H1 (cell line): ENCODE results near the gene SYT13. TPM values are rescaled to one million over a fixed set of nuclear protein-coding genes. Genes with fewer than 3 reads are reported as not detected.
A peak's percentile ranks its signal among the peaks of the same experiment; 100 is the strongest.

Experiments used
- CTCF ChIA-PET: fragments of 300-600 bp; sonication (Branson Sonifier 250); formaldehyde crosslinking; loops from one replicate; lab custom pipeline; 2021; ENCODE audit not compliant: partially characterized antibody; lab: Charles Lee
- POLR2A ChIA-PET: fragments of 300-600 bp; sonication (Branson Sonifier 250); formaldehyde crosslinking; loops from one replicate; lab custom pipeline; 2021; ENCODE audit warnings: inconsistent platforms; ENCODE audit not compliant: partially characterized antibody; lab: Charles Lee
- DNase-seq, 2 experiments: peaks; one replicate each; pipeline versions ENCODE4 v3.0.0 to v3.0.0-alpha.2; 2010 to 2022; ENCODE audit warnings: low spot score in 2 of 2, low read depth in 1 of 2, mixed read lengths in 1 of 2
- FAIRE-seq: peaks from 2 replicates; lab custom pipeline; 2011; peaks lifted over from hg19 to GRCh38; lab: Jason Lieb, UNC
- H2AFZ ChIP-seq: 2 replicates; pipeline ENCODE4 v1.8.1; 2012; ENCODE audit warnings: low read length, inconsistent platforms
- H2AK5ac ChIP-seq: 2 replicates; pipeline ENCODE4 v1.6.1; 2013; ENCODE audit warnings: low read depth, low read length
- H2BK120ac ChIP-seq: replicated peaks from 2 replicates; pipeline ENCODE3; 2013; ENCODE audit warnings: low read depth, low read length, inconsistent platforms
- H2BK12ac ChIP-seq: 2 replicates; pipeline ENCODE4 v1.6.1; 2013; ENCODE audit warnings: low read depth, low read length
- H2BK15ac ChIP-seq: 2 replicates; pipeline ENCODE4 v1.6.1; 2013; ENCODE audit warnings: low read length
- H2BK20ac ChIP-seq: 2 replicates; pipeline ENCODE4 v1.6.1; 2013; ENCODE audit warnings: low read length
- H2BK5ac ChIP-seq: 2 replicates; pipeline ENCODE4 v1.6.1; 2013; ENCODE audit warnings: low read depth, low read length
- H3K14ac ChIP-seq: 2 replicates; pipeline ENCODE4 v1.6.1; 2013; ENCODE audit warnings: inconsistent platforms; ENCODE audit not compliant: insufficient read length
- H3K18ac ChIP-seq: 2 replicates; pipeline ENCODE4 v1.6.1; 2013; ENCODE audit warnings: low read length; ENCODE audit errors: extremely low read depth
- H3K23ac ChIP-seq: 2 replicates; pipeline ENCODE4 v1.6.1; 2013; ENCODE audit warnings: inconsistent platforms; ENCODE audit not compliant: insufficient read length
- H3K23me2 ChIP-seq: 2 replicates; pipeline ENCODE4 v1.6.1; 2013; ENCODE audit warnings: low read depth, low read length
- H3K27ac ChIP-seq: 2 replicates; pipeline ENCODE4 v1.6.1; 2011; ENCODE audit warnings: low read depth, low read length, inconsistent platforms
- H3K27me3 ChIP-seq, 4 experiments: replicated peaks in 1 of 4; 1 replicate in 1 of 4; 2 replicates in 3 of 4; pipeline versions ENCODE4 v1.6.1 to v1.8.1; 2011 to 2013; ENCODE audit warnings: low read length in 3 of 4, mild to moderate bottlenecking in 3 of 4, inconsistent platforms in 2 of 4, mixed read lengths in 2 of 4, moderate library complexity in 1 of 4; ENCODE audit not compliant: control insufficient read depth in 3 of 4, insufficient read depth in 3 of 4; ENCODE audit errors: extremely low read depth in 1 of 4
- H3K36me3 ChIP-seq, 4 experiments: 2 replicates each; pipeline versions ENCODE4 v1.6.1 to v1.8.1; 2011 to 2013; ENCODE audit warnings: mild to moderate bottlenecking in 4 of 4, low read length in 3 of 4, moderate library complexity in 2 of 4, control low read depth in 1 of 4, inconsistent platforms in 1 of 4; ENCODE audit not compliant: insufficient read depth in 4 of 4, control insufficient read depth in 2 of 4
- H3K4ac ChIP-seq: replicated peaks from 2 replicates; pipeline ENCODE3; 2013; ENCODE audit warnings: low read length, low read depth, mixed read lengths, inconsistent platforms; ENCODE audit not compliant: insufficient read length
- H3K4me1 ChIP-seq, 4 experiments: replicated peaks in 1 of 4; 1 replicate in 1 of 4; 2 replicates in 3 of 4; pipeline versions ENCODE4 v1.6.1 to v1.8.1; 2011 to 2013; ENCODE audit warnings: low read length in 3 of 4, inconsistent platforms in 2 of 4, mixed read lengths in 1 of 4; ENCODE audit not compliant: insufficient read depth in 4 of 4, control insufficient read depth in 3 of 4
- H3K4me2 ChIP-seq, 2 experiments: 2 replicates each; pipeline versions ENCODE4 v1.6.1 to v1.8.1; 2011 to 2013; ENCODE audit warnings: low read depth in 2 of 2, low read length in 2 of 2, control low read depth in 1 of 2, inconsistent platforms in 1 of 2, mild to moderate bottlenecking in 1 of 2; ENCODE audit not compliant: insufficient read depth in 1 of 2
- H3K4me3 ChIP-seq, 4 experiments: fragments of 200-600, 300-600 bp in 1 of 4; sonication (generic), shearing (Covaris generic), sonication (Bioruptor Twin) in 1 of 4; 2 replicates each; pipeline versions ENCODE4 v1.5.1 to v1.8.1; 2011 to 2016; ENCODE audit warnings: low read length in 4 of 4, low read depth in 3 of 4, control low read depth in 2 of 4, inconsistent platforms in 2 of 4, mild to moderate bottlenecking in 2 of 4, mixed read lengths in 1 of 4, moderate library complexity in 1 of 4; ENCODE audit not compliant: insufficient read depth in 2 of 4; ENCODE audit errors: extremely low read depth in 1 of 4
- H3K56ac ChIP-seq: replicated peaks from 2 replicates; pipeline ENCODE3; 2013; ENCODE audit warnings: low read depth, mild to moderate bottlenecking, mixed read lengths, low read length, inconsistent platforms; ENCODE audit not compliant: insufficient read length
- H3K79me1 ChIP-seq: 2 replicates; pipeline ENCODE4 v1.6.1; 2013; ENCODE audit warnings: low read depth, low read length, control low read depth
- H3K79me2 ChIP-seq, 2 experiments: 2 replicates each; pipeline versions ENCODE4 v1.6.1 to v1.8.1; 2012 to 2013; ENCODE audit warnings: low read length in 2 of 2, mild to moderate bottlenecking in 2 of 2, inconsistent platforms in 1 of 2; ENCODE audit not compliant: insufficient read depth in 2 of 2, control insufficient read depth in 1 of 2
- H3K9ac ChIP-seq, 4 experiments: replicated peaks in 1 of 4; 1 replicate in 1 of 4; 2 replicates in 3 of 4; pipeline versions ENCODE4 v1.6.1 to v1.8.1; 2011 to 2013; ENCODE audit warnings: low read depth in 3 of 4, low read length in 3 of 4, control low read depth in 2 of 4, mild to moderate bottlenecking in 2 of 4, moderate library complexity in 2 of 4, inconsistent platforms in 1 of 4; ENCODE audit errors: extremely low read depth in 1 of 4
- H3K9me3 ChIP-seq, 2 experiments: 2 replicates each; pipeline versions ENCODE4 v1.6.1 to v1.8.1; 2012 to 2013; ENCODE audit warnings: mild to moderate bottlenecking in 2 of 2, moderate library complexity in 2 of 2, control low read depth in 1 of 2, inconsistent platforms in 1 of 2, low read depth in 1 of 2, low read length in 1 of 2, mixed read lengths in 1 of 2; ENCODE audit not compliant: insufficient read depth in 2 of 2
- H4K20me1 ChIP-seq, 2 experiments: replicated peaks in 1 of 2; 2 replicates each; pipeline versions ENCODE3 to v1.8.1; 2011 to 2013; ENCODE audit warnings: inconsistent platforms in 2 of 2, low read length in 2 of 2, mild to moderate bottlenecking in 1 of 2; ENCODE audit not compliant: insufficient read depth in 2 of 2, control insufficient read depth in 1 of 2
- H4K5ac ChIP-seq: 2 replicates; pipeline ENCODE4 v1.6.1; 2013; ENCODE audit warnings: low read length, low read depth, mixed read lengths, inconsistent platforms; ENCODE audit not compliant: insufficient read length
- H4K8ac ChIP-seq: 2 replicates; pipeline ENCODE4 v1.8.0; 2013; ENCODE audit warnings: mild to moderate bottlenecking, moderate library complexity, low read length, inconsistent platforms; ENCODE audit not compliant: insufficient read depth; ENCODE audit errors: extremely low read depth
- H4K91ac ChIP-seq: replicated peaks from 2 replicates; pipeline ENCODE3; 2013; ENCODE audit warnings: low read length, mixed read lengths, inconsistent platforms; ENCODE audit not compliant: insufficient read length
- ATF3 ChIP-seq: IDR thresholded peaks from 2 replicates; pipeline ENCODE4 v1.6.1; 2011; ENCODE audit warnings: low read depth, mild to moderate bottlenecking, low read length; ENCODE audit not compliant: insufficient read depth
- CEBPB ChIP-seq: IDR thresholded peaks from 2 replicates; pipeline ENCODE4 v1.6.1; 2012; ENCODE audit warnings: low read depth, low read length
- CHD2 ChIP-seq: IDR thresholded peaks from 2 replicates; pipeline ENCODE4 v1.6.1; 2012; ENCODE audit warnings: low read length, improper control_type of control experiment
- KDM4A ChIP-seq: IDR thresholded peaks from one replicate; pipeline ENCODE4 v1.7.1; 2012; ENCODE audit warnings: low read depth, mild to moderate bottlenecking, moderate library complexity, low read length, inconsistent platforms; ENCODE audit not compliant: severe bottlenecking
- POLR2AphosphoS5 ChIP-seq: IDR thresholded peaks from 2 replicates; pipeline ENCODE4 v1.6.1; 2011; ENCODE audit warnings: low read depth, low read length
- POU5F1 ChIP-seq: IDR thresholded peaks from 2 replicates; pipeline ENCODE4 v1.6.1; 2011; ENCODE audit warnings: low read depth, mild to moderate bottlenecking, low read length, moderate library complexity
- SP2 ChIP-seq: IDR thresholded peaks from 2 replicates; pipeline ENCODE4 v1.6.1; 2012; ENCODE audit warnings: mild to moderate bottlenecking, low read length, inconsistent platforms
- TCF12 ChIP-seq: IDR thresholded peaks from 2 replicates; pipeline ENCODE4 v1.6.1; 2011; ENCODE audit warnings: low read depth, mild to moderate bottlenecking, low read length
- USF2 ChIP-seq: IDR thresholded peaks from 2 replicates; pipeline ENCODE4 v1.6.1; 2011; ENCODE audit warnings: low read length, improper control_type of control experiment
- WGBS, 2 experiments: shearing (Covaris generic) in 1 of 2; methylation state at CpG; one replicate each; pipeline versions ENCODE4 v1.1.6 to v1.1.7; 2013 to 2015; ENCODE audit warnings: low lambda C conversion rate in 2 of 2, mixed read lengths in 2 of 2, inconsistent platforms in 1 of 2, low coverage in 1 of 2, missing lambda C conversion rate in 1 of 2; ENCODE audit not compliant: insufficient replicate concordance in 2 of 2, insufficient coverage in 1 of 2, insufficient read length in 1 of 2; ENCODE audit errors: extremely low coverage in 1 of 2, missing lambda C conversion rate in 1 of 2; 5-methylcytosine and 5-hydroxymethylcytosine counted together
- polyA plus RNA-seq, 7 experiments: library from polyadenylated mRNA; depleted of rRNA in 3 of 7; stranded (reverse) in 5 of 7; unstranded in 2 of 7; fragments of >200 nt in 5 of 7; fragments of 200-250 nt in 2 of 7; gene quantifications; 1 replicate in 5 of 7; 2 replicates in 1 of 7; 4 replicates in 1 of 7; pipeline versions ENCODE4 v1.2.1 to v1.2.3, GENCODE V29; 2011 to 2013; ENCODE audit warnings: missing spikeins in 2 of 7, mixed read lengths in 2 of 7
- total RNA-seq: library from RNA; stranded (reverse); fragmentation: NEBNext Ultra II Directional; extraction: Animal tissue kit (Norgen Biotek cat#: 25700); gene quantifications from 2 replicates; pipeline ENCODE4 v1.2.1, GENCODE V29; 2021

SYT13 gene
- total and polyA plus RNA-seq, 2 of the 8 experiments (the other 6 are each of a cell fraction or from before 2014, with no cell fraction given) = 4.8 to 13.2 TPM

GRCh38 chr11:45333001-45333971 lies 47.1 kb upstream of the SYT13 start:
- Histone ChIP-seq H3K23me2 (no peaks in the 10 kb centered on the region), H4K20me1 (no peaks in the 10 kb centered on the region), H2BK15ac (no peak overlapping the region), H3K23ac (no peak overlapping the region), H2BK120ac (no peak overlapping the region), H2AK5ac (no peak overlapping the region), H4K5ac (no peak overlapping the region), H4K91ac (no peak overlapping the region), H3K9ac (no peak overlapping the region), H4K8ac (no peak overlapping the region), H3K36me3 (no peaks in the 10 kb centered on the region), H3K4me2 (no peak overlapping the region), H3K4me1 (no peaks in the 10 kb centered on the region), H2AFZ (0 out of 2 replicates have a peak overlapping the region, but pooled peaks have one; percentile 36), H3K27me3 (no peaks in the 10 kb centered on the region; a peak in 1 of 7 replicates), H3K27ac (no peak overlapping the region), H3K14ac (no peak overlapping the region), H3K9me3 (no peaks in the 10 kb centered on the region), H3K56ac (no peak overlapping the region), H3K79me2 (no peaks in the 10 kb centered on the region), H3K4me3 (no peak overlapping the region), H3K18ac (no peak overlapping the region), H3K4ac (no peak overlapping the region), H2BK20ac (no peak overlapping the region), H2BK12ac (no peak overlapping the region), H2BK5ac (no peak overlapping the region), H3K79me1 (no peaks in the 10 kb centered on the region)
- DNase-seq (peak in 1 of 2 experiments; percentile 55), FAIRE-seq (no peak)
- ChIA-PET POLR2A (no interaction called here), CTCF (interaction anchor here (0.7 to 5.0 kb wide), 26 partner anchors 9 to 438 kb away, joined by 3 to 95 read pairs (median 4); no protein-coding TSS in a partner anchor)
- WGBS, 2 experiments = 84% methylated on average over 19 of the region's 19 CpGs; no CpG with 5 or more reads in 1 of the 2 experiments
- TF ChIP-seq ATF3 = 0 out of 2 replicates have a peak, but pooled peaks have one; percentile 48
- no peak for TF ChIP-seq POU5F1
- TF ChIP-seq CHD2 = no peak
- no peak for TF ChIP-seq SP2
- TF ChIP-seq KDM4A = no peak
- no peak for TF ChIP-seq TCF12
- TF ChIP-seq CEBPB = no peak
- no peak for TF ChIP-seq POLR2AphosphoS5
- TF ChIP-seq USF2 = peak; percentile 84
